ENCODE data around the gene RGL3.
A peak's percentile ranks its signal among the peaks of the same experiment; 100 is the strongest.

Gene RGL3

DNA sequence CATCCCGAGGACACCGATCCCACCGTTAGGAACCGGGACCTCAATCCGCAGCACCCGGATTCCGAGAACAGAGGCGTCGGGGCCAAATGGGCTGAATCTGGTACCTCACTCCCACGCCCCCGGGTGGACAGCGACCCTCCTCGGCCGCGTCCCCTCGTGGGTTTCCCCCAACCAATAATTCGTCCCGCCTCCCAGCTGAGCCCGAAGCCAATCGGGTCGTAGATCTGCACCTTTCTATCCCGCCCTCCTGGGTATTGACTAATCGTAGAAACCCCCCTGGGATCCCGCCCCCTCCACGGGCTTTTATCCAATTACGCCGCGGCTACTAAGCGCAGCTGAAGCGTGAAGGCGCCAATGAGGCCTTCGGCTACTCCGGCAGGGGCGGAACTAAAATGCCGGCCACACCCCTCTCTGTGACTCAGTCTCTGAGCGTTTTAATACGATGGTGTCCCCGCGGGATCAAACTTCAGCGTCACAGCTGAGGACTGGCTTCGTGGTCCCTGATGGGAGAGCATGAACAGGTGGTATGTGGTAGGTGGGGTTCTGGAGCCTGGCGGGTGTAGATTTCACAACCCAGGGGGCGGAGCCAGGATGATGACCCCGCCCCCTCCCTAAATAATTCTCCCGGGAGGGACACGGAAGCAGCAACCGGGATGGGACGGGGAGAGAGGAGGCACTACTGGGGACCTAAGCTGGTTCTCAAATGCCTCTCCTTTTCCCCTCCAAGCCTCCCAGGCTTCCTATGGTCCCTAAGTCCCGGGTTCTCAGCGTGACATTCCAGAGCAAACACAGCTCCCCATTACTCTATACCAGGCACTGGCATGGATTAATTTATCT, 72.8 kb downstream of the RGL3 start, which contains the start of the genes CCDC159 and TMEM205:
CCDC159 (plus strand) TSS at position 416 of the 837 bp plus-strand sequence; CDS start at position 504, 88 bp downstream.
TMEM205 (minus strand) TSS at position 165 of the 837 bp plus-strand sequence. CDS start 649 bp downstream, outside the sequence.
- FAIRE-seq (peak; percentile 99), DNase-seq (ENCODE audit: insufficient read length) (peak; percentile 95)
- TF ChIP-seq POLR2A (IDR thresholded peaks at IDR 0.05; ENCODE audit: low read depth, low read length) (peak; percentile 62; the same call in 1 of the 2 replicates), TAF1 (IDR thresholded peaks at IDR 0.05; ENCODE audit: borderline replicate concordance, low read depth, low read length) (no peak), POLR2AphosphoS5 (IDR thresholded peaks at IDR 0.05; ENCODE audit: low read depth, low read length) (peak; percentile 9; the same call in 1 of the 2 replicates)

DNA sequence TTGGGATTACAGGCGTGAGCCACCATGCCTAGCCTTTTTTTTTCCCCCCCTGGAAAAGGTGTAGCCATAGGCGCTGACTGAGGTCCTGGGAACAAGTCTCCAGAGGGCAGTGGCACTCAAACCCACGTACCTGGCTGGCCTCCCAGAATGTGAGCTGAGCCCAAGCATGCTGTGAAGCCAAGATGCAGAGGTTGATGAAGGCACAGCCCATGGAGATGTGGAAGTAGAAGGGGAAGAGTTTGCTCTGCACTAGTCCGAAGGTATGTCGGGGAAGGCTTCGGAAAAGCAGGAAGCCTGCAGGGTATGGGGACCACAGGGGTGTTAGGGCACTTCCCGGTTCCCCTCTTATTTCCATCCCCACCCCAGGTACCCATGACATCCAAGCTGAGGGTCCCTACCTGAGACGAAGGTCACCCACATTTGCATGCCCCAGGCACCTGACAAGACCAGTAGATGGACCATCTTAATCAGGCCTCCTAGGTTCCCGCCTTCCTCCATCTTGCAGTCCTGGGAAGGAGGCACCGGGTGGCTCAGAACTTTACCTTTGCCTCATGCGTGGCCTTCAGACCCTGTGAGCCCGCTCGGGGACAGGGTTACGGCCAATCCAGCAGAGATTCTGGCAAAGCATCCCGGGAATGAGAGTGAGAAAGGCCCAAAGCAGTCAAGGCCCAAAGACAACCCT, 73.9 kb downstream of the RGL3 start:
- peak; percentile 66 for FAIRE-seq
- TF ChIP-seq POLR2A (IDR thresholded peaks at IDR 0.05; ENCODE audit: low read depth, low read length) (no peak), POLR2AphosphoS5 (IDR thresholded peaks at IDR 0.05; ENCODE audit: low read depth, low read length) (no peak), TAF1 (IDR thresholded peaks at IDR 0.05; ENCODE audit: borderline replicate concordance, low read depth, low read length) (no peak)
- DNase-seq (ENCODE audit: insufficient read length): no peak
